Ovary (tissue), 9 donors: ENCODE measurements around the gene DAAM1. TPM values are rescaled to one million over a fixed set of nuclear protein-coding genes. Genes with fewer than 3 reads are reported as not detected.

Experiments used
- DNase-seq, 5 donors: peaks; one replicate each; pipeline ENCODE4 v3.0.0-alpha.2; 2019 to 2020
- H3K27ac ChIP-seq, 2 donors: fragments of 200-600 bp; one replicate each; pipeline versions ENCODE4 v1.5.1 to v1.8.0; 2019 to 2022
- H3K27me3 ChIP-seq: fragments of 200-600 bp; one replicate; pipeline ENCODE4 v1.8.0; 2022
- H3K36me3 ChIP-seq: fragments of 200-600 bp; sonication (generic); one replicate; pipeline ENCODE4 v1.5.1; 2019
- H3K4me1 ChIP-seq: one replicate; pipeline ENCODE4 v1.8.1; 2013; ENCODE audit warnings: mild to moderate bottlenecking, moderate library complexity; ENCODE audit not compliant: insufficient read depth
- H3K4me3 ChIP-seq: fragments of 200-600 bp; sonication (generic); one replicate; pipeline ENCODE4 v1.5.1; 2017
- H3K9me3 ChIP-seq, 2 donors: fragments of 200-600 bp in 1 of 2; sonication (generic) in 1 of 2; one replicate each; pipeline versions ENCODE4 v1.5.1 to v1.8.1; 2013 to 2019; ENCODE audit warnings: mild to moderate bottlenecking in 1 of 2, moderate library complexity in 1 of 2
- EP300 ChIP-seq: sonication (generic); formaldehyde crosslinking; IDR thresholded peaks from one replicate; pipeline ENCODE4 v1.6.1; 2017; ENCODE audit warnings: antibody characterized with exemption
- POLR2A ChIP-seq: fragments of 450-650 bp; IDR thresholded peaks from one replicate; pipeline ENCODE4 v1.6.1; 2017; ENCODE audit warnings: antibody characterized with exemption, mild to moderate bottlenecking, moderate library complexity
- WGBS, 3 donors: extraction: QIAGEN DNeasy Blood & Tissue Kit in 1 of 3; methylation state at CpG; one replicate each; pipeline versions ENCODE4 v1.1.5 to v1.1.7; 2013 to 2017; 5-methylcytosine and 5-hydroxymethylcytosine counted together
- intact Hi-C, 4 donors: fragments of 100-400 bp; cut with DNase I; formaldehyde crosslinking; loops; one replicate each; pipeline versions ENCODE4 v1.11.0 to v1.15.1; 2022 to 2023
- polyA plus RNA-seq, 2 donors: library from polyadenylated mRNA; stranded (reverse); fragments of 200-250 nt in 1 of 2; fragments of 350-450 nt in 1 of 2; fragmentation: Illumina TruSeq in 1 of 2; extraction: RNeasy Lipid Tissue Mini Kit (QIAGEN cat#74804) in 1 of 2; gene quantifications; one replicate each; pipeline ENCODE4 v1.2.3, GENCODE V29; 2013 to 2014
- total RNA-seq, 7 donors: library from RNA; depleted of rRNA in 2 of 7; stranded (reverse); fragments of >200 nt in 2 of 7; fragmentation: NEBNext Ultra II Directional in 3 of 7; extraction: Animal tissue kit (Norgen Biotek cat#: 25700) in 3 of 7; gene quantifications; one replicate each; pipeline versions ENCODE4 v1.1.0 to v1.2.4, GENCODE V29; 2016 to 2023
- TF ChIP-seq, protein P1 (sequence below), 3 donors: fragments of 450-650 bp in 2 of 3; fragments of 200-600 bp in 1 of 3; IDR thresholded peaks; one replicate each; pipeline versions ENCODE4 v1.5.1 to v1.8.0; 2016 to 2022; ENCODE audit warnings: antibody characterized with exemption in 3 of 3, mild to moderate bottlenecking in 1 of 3
- donor health status: DM: no; HTN: no; CAD: no; lungs with moderate emphysema.
- donor health status: DM: no; HTN: no; CAD: no.
- donor health status: Bipolar disorder and iron deficiency.
- donor health status: DM: yes; HTN: yes; CAD: no.
- donor health status: DM: no; HTN: no; CAD: no.
- donor health status: DM: yes; HTN: yes; CAD: no.

The DAAM1 gene
- total and polyA plus RNA-seq, 9 donors: 19.0 to 83.3 (median 35.3) TPM

DNA sequence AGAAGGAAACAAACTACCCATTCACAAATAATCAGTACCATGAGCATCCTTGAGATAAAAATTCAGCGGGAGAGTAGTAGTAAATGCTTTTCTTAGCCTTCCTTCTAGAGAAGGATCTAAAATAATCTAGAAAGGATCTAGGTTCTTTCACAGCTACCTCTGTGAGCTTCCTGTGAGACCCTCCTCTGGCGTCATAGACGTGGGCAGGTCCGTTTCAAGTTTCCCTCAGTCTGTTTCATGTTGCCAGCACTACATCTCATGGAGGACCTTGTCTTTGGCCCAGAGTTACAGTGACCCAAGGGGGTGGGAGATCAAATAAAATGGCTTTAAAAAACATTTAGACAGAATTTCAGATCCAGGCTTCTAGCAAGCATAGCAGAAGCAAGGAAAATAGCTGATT is 13.6 kb downstream of the DAAM1 start:
- DNase-seq: no peak
- TF ChIP-seq EP300 (no peak), POLR2A (no peak)
- TF ChIP-seq, protein P1, sequence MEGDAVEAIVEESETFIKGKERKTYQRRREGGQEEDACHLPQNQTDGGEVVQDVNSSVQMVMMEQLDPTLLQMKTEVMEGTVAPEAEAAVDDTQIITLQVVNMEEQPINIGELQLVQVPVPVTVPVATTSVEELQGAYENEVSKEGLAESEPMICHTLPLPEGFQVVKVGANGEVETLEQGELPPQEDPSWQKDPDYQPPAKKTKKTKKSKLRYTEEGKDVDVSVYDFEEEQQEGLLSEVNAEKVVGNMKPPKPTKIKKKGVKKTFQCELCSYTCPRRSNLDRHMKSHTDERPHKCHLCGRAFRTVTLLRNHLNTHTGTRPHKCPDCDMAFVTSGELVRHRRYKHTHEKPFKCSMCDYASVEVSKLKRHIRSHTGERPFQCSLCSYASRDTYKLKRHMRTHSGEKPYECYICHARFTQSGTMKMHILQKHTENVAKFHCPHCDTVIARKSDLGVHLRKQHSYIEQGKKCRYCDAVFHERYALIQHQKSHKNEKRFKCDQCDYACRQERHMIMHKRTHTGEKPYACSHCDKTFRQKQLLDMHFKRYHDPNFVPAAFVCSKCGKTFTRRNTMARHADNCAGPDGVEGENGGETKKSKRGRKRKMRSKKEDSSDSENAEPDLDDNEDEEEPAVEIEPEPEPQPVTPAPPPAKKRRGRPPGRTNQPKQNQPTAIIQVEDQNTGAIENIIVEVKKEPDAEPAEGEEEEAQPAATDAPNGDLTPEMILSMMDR (IDR thresholded peaks at IDR 0.05): no peak
- Histone ChIP-seq H3K9me3 (no peaks in the 10 kb centered on the region), H3K36me3 (no peaks in the 10 kb centered on the region), H3K27ac (no peak overlapping the region), H3K4me1 (peaks cover 19% of the 10 kb centered on the region), H3K4me3 (no peak overlapping the region), H3K27me3 (no peaks in the 10 kb centered on the region)
- 83 to 85% (median 84%) methylated on average over 4 of the region's 4 CpGs for WGBS, 3 donors
- intact Hi-C loops: loop anchor here in 1 of 4 donors (10.0 kb wide), 1 partner anchor 63 kb away; no protein-coding TSS in a partner anchor

DNA sequence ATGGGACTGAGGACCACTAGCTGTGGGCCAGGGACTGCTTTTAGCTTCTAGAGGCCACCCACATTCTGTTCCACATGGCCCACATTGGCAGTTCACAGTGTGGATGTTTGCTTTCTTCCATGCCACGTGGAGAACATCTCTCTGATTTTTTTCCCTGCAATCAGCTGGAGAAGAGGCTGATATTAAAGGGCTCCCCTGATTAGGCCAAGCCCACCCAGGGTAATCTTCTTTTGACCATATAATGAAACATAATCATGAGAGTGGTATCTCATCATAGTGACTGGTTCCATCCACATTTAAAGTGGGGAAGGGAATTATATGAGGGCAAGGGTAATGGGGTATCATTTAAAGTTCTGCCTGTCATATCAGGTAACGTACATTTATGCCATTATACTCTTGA is 15.8 kb downstream of the DAAM1 start:
- no peaks in the 10 kb centered on the region for H3K36me3 ChIP-seq
- WGBS, 3 donors: 59 to 73% (median 63%) methylated on average over 2 of the region's 2 CpGs
- H3K27me3 ChIP-seq: no peaks in the 10 kb centered on the region
- no peak for DNase-seq
- TF ChIP-seq EP300: no peak
- no peak for TF ChIP-seq POLR2A
- TF ChIP-seq, protein P1 (IDR thresholded peaks at IDR 0.05): no peak
- no peaks in the 10 kb centered on the region for H3K9me3 ChIP-seq
- no peak overlapping the region for H3K27ac ChIP-seq
- intact Hi-C loops: loop anchor here in 1 of 4 donors (10.0 kb wide), 1 partner anchor 60 kb away; no protein-coding TSS in a partner anchor
- H3K4me3 ChIP-seq: no peak overlapping the region
- peaks cover 16% of the 10 kb centered on the region for H3K4me1 ChIP-seq

DNA sequence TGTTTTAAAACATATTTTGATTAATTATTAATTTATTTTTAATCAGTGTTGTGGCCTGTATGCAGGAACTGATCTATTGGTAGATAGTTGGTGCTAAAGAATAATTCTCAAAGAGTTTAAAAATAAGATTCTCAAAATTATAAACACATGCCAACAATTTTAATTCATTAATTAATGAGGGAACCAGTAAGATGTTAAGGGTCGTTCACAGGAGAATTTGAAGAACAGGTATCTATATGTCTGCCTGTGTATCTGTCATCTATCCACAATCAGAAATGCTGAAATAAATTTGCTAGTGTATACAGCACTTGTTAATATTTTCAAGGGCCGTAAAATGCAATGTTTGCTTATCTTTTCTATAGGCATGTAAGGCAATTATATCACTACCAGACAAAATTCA is 18.4 kb downstream of the DAAM1 start:
- H3K36me3 ChIP-seq: no peaks in the 10 kb centered on the region
- no peak overlapping the region for H3K4me3 ChIP-seq
- no peaks in the 10 kb centered on the region for H3K27me3 ChIP-seq
- no peak for DNase-seq
- 93 to 98% (median 95%) methylated on average over 2 of the region's 2 CpGs for WGBS, 3 donors
- no peak overlapping the region for H3K27ac ChIP-seq
- H3K9me3 ChIP-seq: no peaks in the 10 kb centered on the region
- intact Hi-C loops: loop anchor here in 1 of 4 donors (10.0 kb wide), 1 partner anchor 58 kb away; no protein-coding TSS in a partner anchor
- H3K4me1 ChIP-seq: peaks cover 8% of the 10 kb centered on the region
- TF ChIP-seq EP300 (no peak), POLR2A (no peak)
- TF ChIP-seq, protein P1 (IDR thresholded peaks at IDR 0.05): no peak

DNA sequence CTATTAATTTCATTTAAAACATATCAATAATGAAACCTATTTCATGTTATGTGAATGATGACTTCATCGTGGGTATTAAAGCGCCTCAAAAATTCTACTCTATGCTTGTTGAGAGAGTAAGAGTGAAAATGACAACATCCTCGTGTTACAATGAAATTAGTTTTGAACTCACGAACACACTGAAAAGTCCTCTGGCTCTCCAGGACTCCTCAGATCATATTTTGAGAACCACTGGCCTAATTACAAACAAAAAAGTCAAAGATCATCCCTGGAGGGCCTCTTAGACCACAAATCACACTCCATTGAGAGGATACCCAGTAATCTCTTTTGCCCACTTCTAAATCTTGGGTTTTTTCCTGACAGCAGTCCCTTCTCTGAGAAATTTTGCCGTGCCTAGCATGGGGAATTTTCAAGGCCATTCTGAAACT is 19.1 kb downstream of the DAAM1 start:
- no peak for DNase-seq
- no peaks in the 10 kb centered on the region for H3K36me3 ChIP-seq
- intact Hi-C loops: loop anchor here in 1 of 4 donors (10.0 kb wide), 1 partner anchor 57 kb away; no protein-coding TSS in a partner anchor
- peaks cover 10% of the 10 kb centered on the region for H3K4me1 ChIP-seq
- H3K9me3 ChIP-seq: no peaks in the 10 kb centered on the region
- 79 to 88% (median 85%) methylated on average over 5 of the region's 5 CpGs for WGBS, 3 donors
- H3K27ac ChIP-seq: no peak overlapping the region
- no peak overlapping the region for H3K4me3 ChIP-seq
- no peaks in the 10 kb centered on the region for H3K27me3 ChIP-seq
- TF ChIP-seq EP300 (no peak), POLR2A (no peak)
- TF ChIP-seq, protein P1 (IDR thresholded peaks at IDR 0.05): no peak
